ENCODE data around the gene GTF2H4. TPM values are rescaled to one million over a fixed set of nuclear protein-coding genes. Genes with fewer than 3 reads are reported as not detected.
A peak's percentile ranks its signal among the peaks of the same experiment; 100 is the strongest.

Gene GTF2H4
- total and polyA plus RNA-seq, 2 of the 8 experiments (the other 6 are each of a cell fraction or from before 2014, with no cell fraction given) = 42.3 to 53.4 TPM

- no peak overlapping the region; the same call in 1 of the 2 replicates for H3K18ac ChIP-seq (ENCODE audit: extremely low read depth, low read length)
- no peak overlapping the region for H2BK120ac ChIP-seq (replicated peaks; ENCODE audit: low read depth, low read length)
- CTCF ChIA-PET (ENCODE audit: partially characterized antibody) = interaction anchor here (0.9 to 29.0 kb wide), 6 partner anchors 9 to 184 kb away, joined by 4 to 610 read pairs (median 8); partner anchors contain the start of genes MUCL3 and VARS2
- peak overlapping the region; percentile 90 to 92 for H3K4me2 ChIP-seq (ENCODE audit: insufficient read depth in 1 of 2, low read depth in 2 of 2, low read length in 2 of 2)
- H4K20me1 ChIP-seq (replicated peaks in 1 of 2; ENCODE audit: control insufficient read depth in 1 of 2, insufficient read depth in 2 of 2, low read length in 2 of 2) = peaks cover 2 to 29% of the 10 kb centered on the region in 2 experiments
- no peak overlapping the region for H3K4ac ChIP-seq (replicated peaks; ENCODE audit: insufficient read length, low read depth, low read length)
- DNase-seq (ENCODE audit: low read depth in 1 of 2, low spot score in 2 of 2) = no peak
- peak overlapping the region; percentile 40; the same call in 1 of the 2 replicates for H2BK5ac ChIP-seq (ENCODE audit: low read depth, low read length)
- no peaks in the 10 kb centered on the region for H3K9me3 ChIP-seq (ENCODE audit: insufficient read depth in 2 of 2, low read depth in 1 of 2, low read length in 1 of 2)
- peak overlapping the region in 1 of 4 experiments; percentile 38; a peak in 2 of 7 replicates for H3K9ac ChIP-seq (replicated peaks in 1 of 4; ENCODE audit: extremely low read depth in 1 of 4, low read depth in 3 of 4, low read length in 3 of 4)
- H3K79me2 ChIP-seq (ENCODE audit: control insufficient read depth in 1 of 2, insufficient read depth in 2 of 2, low read length in 2 of 2) = peaks cover 9 to 79% of the 10 kb centered on the region in 2 experiments
- H3K14ac ChIP-seq (ENCODE audit: insufficient read length) = no peak overlapping the region
- peak overlapping the region in 3 of 4 experiments; percentile 51 to 86 (median 65); a peak in 6 of 8 replicates for H3K4me3 ChIP-seq (ENCODE audit: extremely low read depth in 1 of 4, insufficient read depth in 2 of 4, low read depth in 3 of 4, low read length in 4 of 4)
- H4K5ac ChIP-seq (ENCODE audit: insufficient read length, low read depth, low read length) = no peak overlapping the region
- no peaks in the 10 kb centered on the region for H3K27me3 ChIP-seq (replicated peaks in 1 of 4; ENCODE audit: control insufficient read depth in 3 of 4, extremely low read depth in 1 of 4, insufficient read depth in 3 of 4, low read length in 3 of 4)
- FAIRE-seq = no peak
- H2AK5ac ChIP-seq (ENCODE audit: low read depth, low read length) = no peak overlapping the region
- peaks cover 18 to 34% (median 29%) of the 10 kb centered on the region in 4 experiments for H3K36me3 ChIP-seq (ENCODE audit: control insufficient read depth in 2 of 4, insufficient read depth in 4 of 4, low read length in 3 of 4)
- H4K91ac ChIP-seq (replicated peaks; ENCODE audit: insufficient read length, low read length) = no peak overlapping the region
- no peak overlapping the region for H2BK12ac ChIP-seq (ENCODE audit: low read depth, low read length)
- TF ChIP-seq BCL11A (IDR thresholded peaks at IDR 0.05; ENCODE audit: low read depth in 2 of 2, low read length in 2 of 2) (no peak), TEAD4 (IDR thresholded peaks at IDR 0.05; ENCODE audit: low read depth, low read length) (no peak), TBP (IDR thresholded peaks at IDR 0.05; ENCODE audit: low read depth, low read length) (no peak), CHD1 (IDR thresholded peaks at IDR 0.05; ENCODE audit: low read depth, low read length) (no peak)
- no peak overlapping the region for H3K23ac ChIP-seq (ENCODE audit: insufficient read length)
- peak overlapping the region; percentile 86 for H3K27ac ChIP-seq (ENCODE audit: low read depth, low read length)
- peaks cover 21% of the 10 kb centered on the region for H3K79me1 ChIP-seq (ENCODE audit: low read depth, low read length)
- H3K56ac ChIP-seq (replicated peaks; ENCODE audit: insufficient read length, low read depth, low read length) = no peak overlapping the region
- peaks cover 26% of the 10 kb centered on the region for H3K23me2 ChIP-seq (ENCODE audit: low read depth, low read length)
- peaks cover 6 to 39% (median 29%) of the 10 kb centered on the region in 4 experiments for H3K4me1 ChIP-seq (replicated peaks in 1 of 4; ENCODE audit: control insufficient read depth in 3 of 4, insufficient read depth in 4 of 4, low read length in 3 of 4)
- H4K8ac ChIP-seq (ENCODE audit: extremely low read depth, insufficient read depth, low read length) = no peak overlapping the region
- POLR2A ChIA-PET (ENCODE audit: partially characterized antibody) = interaction anchor here (0.6 to 19.5 kb wide), 11 partner anchors 9 to 956 kb away, joined by 3 to 452 read pairs (median 3); partner anchors contain the start of gene VARS2
- H2BK20ac ChIP-seq (ENCODE audit: low read length) = no peak overlapping the region
- H2AFZ ChIP-seq (ENCODE audit: low read length) = no peak overlapping the region
- 0 out of 2 replicates have a peak overlapping the region, but pooled peaks have one; percentile 21 for H2BK15ac ChIP-seq (ENCODE audit: low read length)
Measured at GRCh38 chr6:30886897-30887255, 21.1 kb upstream of the GTF2H4 start.

Data from H1 (cell line).